HepG2 (cell line): ENCODE measurements around the gene CCDC57. TPM values are rescaled to one million over a fixed set of nuclear protein-coding genes. Genes with fewer than 3 reads are reported as not detected.

ENCODE experiments used
- ATF7 ChIP-seq, 2 experiments: fragments of 450-650 bp in 1 of 2; sonication (generic) in 1 of 2; formaldehyde crosslinking in 1 of 2; IDR thresholded peaks; 2 replicates each; pipeline versions ENCODE4 v1.4.0 to v1.6.1; 2016 to 2020; ENCODE audit warnings: antibody characterized with exemption in 1 of 2, mild to moderate bottlenecking in 1 of 2, missing genetic modification reagents in 1 of 2
- DR1 ChIP-seq: sonication (generic); formaldehyde crosslinking; IDR thresholded peaks from 2 replicates; pipeline ENCODE4 v1.8.0; 2021; ENCODE audit warnings: mild to moderate bottlenecking, missing genetic modification reagents, inconsistent platforms
- FOXK2 ChIP-seq: fragments of 450-650 bp; IDR thresholded peaks from 2 replicates; pipeline ENCODE4 v1.6.1; 2016
- GTF2F1 ChIP-seq: fragments of 150-350 bp; IDR thresholded peaks from 2 replicates; pipeline ENCODE4 v1.6.1; 2014; ENCODE audit warnings: low read length
- MIER2 ChIP-seq: IDR thresholded peaks from 2 replicates; pipeline ENCODE4 v1.6.1; 2016; ENCODE audit warnings: missing biosample characterization, missing genetic modification reagents
- MIER3 ChIP-seq: IDR thresholded peaks from 2 replicates; pipeline ENCODE4 v1.6.1; 2016; ENCODE audit warnings: missing compliant biosample characterization, borderline replicate concordance
- PAXIP1 ChIP-seq: sonication (generic); formaldehyde crosslinking; conservative IDR thresholded peaks from 2 replicates; pipeline ENCODE4 v1.4.0; 2020; ENCODE audit warnings: mild to moderate bottlenecking, missing genetic modification reagents, moderate library complexity
- PCBP1 ChIP-seq: fragments of 200-400 bp; formaldehyde crosslinking; IDR thresholded peaks from 2 replicates; pipeline ENCODE4 v1.6.1; 2017; ENCODE audit warnings: mild to moderate bottlenecking, low read depth, low read length, borderline replicate concordance
- PHF5A ChIP-seq: IDR thresholded peaks from one replicate; pipeline ENCODE4 v1.6.1; 2018; ENCODE audit warnings: low read depth, missing genetic modification reagents; ENCODE audit not compliant: unreplicated experiment
- POLR2G ChIP-seq: fragments of 200-400 bp; formaldehyde crosslinking; IDR thresholded peaks from 2 replicates; pipeline ENCODE4 v1.6.1; 2018; ENCODE audit warnings: mild to moderate bottlenecking, low read depth, low read length, moderate library complexity
- RCOR2 ChIP-seq: IDR thresholded peaks from 2 replicates; pipeline ENCODE4 v1.6.1; 2016; ENCODE audit warnings: missing biosample characterization, missing genetic modification reagents
- SNAPC2 ChIP-seq: sonication (generic); formaldehyde crosslinking; IDR thresholded peaks from 2 replicates; pipeline ENCODE4 v1.8.1; 2022; ENCODE audit warnings: mild to moderate bottlenecking, missing genetic modification reagents
- SOX13 ChIP-seq, 3 experiments: fragments of 450-650 bp in 1 of 3; sonication (generic) in 1 of 3; formaldehyde crosslinking in 1 of 3; IDR thresholded peaks in 2 of 3; conservative IDR thresholded peaks in 1 of 3; 2 replicates each; pipeline versions ENCODE4 v1.5.0 to v1.6.1; 2016 to 2020; ENCODE audit warnings: antibody characterized with exemption in 1 of 3, mild to moderate bottlenecking in 1 of 3, missing compliant biosample characterization in 1 of 3, missing genetic modification reagents in 1 of 3, moderate library complexity in 1 of 3
- SRY ChIP-seq: sonication (generic); formaldehyde crosslinking; IDR thresholded peaks from 2 replicates; pipeline ENCODE4 v1.8.0; 2022; ENCODE audit warnings: mild to moderate bottlenecking, missing genetic modification reagents
- STAG1 ChIP-seq: sonication (generic); formaldehyde crosslinking; IDR thresholded peaks from 2 replicates; pipeline ENCODE4 v1.4.0; 2020; ENCODE audit warnings: missing genetic modification reagents
- THAP7 ChIP-seq: sonication (generic); formaldehyde crosslinking; IDR thresholded peaks from 2 replicates; pipeline ENCODE4 v1.8.1; 2023; ENCODE audit warnings: mild to moderate bottlenecking, missing genetic modification reagents
- ZBTB1 ChIP-seq: sonication (generic); formaldehyde crosslinking; IDR thresholded peaks from 2 replicates; pipeline ENCODE4 v1.4.0; 2020; ENCODE audit warnings: missing genetic modification reagents, borderline replicate concordance
- ZBTB49 ChIP-seq: sonication (generic); formaldehyde crosslinking; IDR thresholded peaks from 2 replicates; pipeline ENCODE4 v1.4.0; 2020; ENCODE audit warnings: missing genetic modification reagents, borderline replicate concordance
- ZIK1 ChIP-seq: sonication (generic); formaldehyde crosslinking; IDR thresholded peaks from 2 replicates; pipeline ENCODE4 v1.5.0; 2020; ENCODE audit warnings: mild to moderate bottlenecking, low read depth, missing genetic modification reagents, borderline replicate concordance
- ZNF253 ChIP-seq: sonication (generic); formaldehyde crosslinking; IDR thresholded peaks from 2 replicates; pipeline ENCODE4 v1.8.0; 2022; ENCODE audit warnings: mild to moderate bottlenecking, missing genetic modification reagents, borderline replicate concordance
- ZNF3 ChIP-seq: IDR thresholded peaks from 2 replicates; pipeline ENCODE4 v1.7.0; 2017; ENCODE audit warnings: inconsistent platforms
- ZNF33A ChIP-seq: sonication (generic); formaldehyde crosslinking; IDR thresholded peaks from 2 replicates; pipeline ENCODE4 v1.5.1; 2020; ENCODE audit warnings: missing genetic modification reagents, mild to moderate bottlenecking, moderate library complexity, borderline replicate concordance
- ZNF614 ChIP-seq: IDR thresholded peaks from 2 replicates; pipeline ENCODE4 v1.6.1; 2018; ENCODE audit warnings: missing biosample characterization, missing genetic modification reagents, inconsistent platforms, borderline replicate concordance
- polyA plus RNA-seq, 8 experiments: library from polyadenylated mRNA; depleted of rRNA in 3 of 8; stranded (reverse) in 7 of 8; unstranded in 1 of 8; fragments of >200 nt; fragmentation: Illumina TruSeq in 4 of 8; extraction: Trizol in 4 of 8; gene quantifications; 2 replicates each; pipeline versions ENCODE4 v1.2.1 to v1.2.3, GENCODE V29; 2011 to 2016; ENCODE audit warnings: low read depth in 4 of 8, missing spikeins in 1 of 8, mixed read lengths in 1 of 8; ENCODE audit not compliant: insufficient read depth in 1 of 8
- total RNA-seq, 5 experiments: library from RNA; depleted of rRNA; stranded (reverse); fragments of >200 nt; fragmentation: Illumina TruSeq; extraction: Trizol; gene quantifications; 2 replicates each; pipeline ENCODE4 v1.2.3, GENCODE V29; 2016; ENCODE audit warnings: low read depth in 1 of 5

The CCDC57 gene
- total and polyA plus RNA-seq, 2 of the 13 experiments (the other 11 are each of a cell fraction or from before 2014, with no cell fraction given) = 59.3 to 59.9 TPM

- TF ChIP-seq PAXIP1 (peak; percentile 78), ZBTB49 (peak; percentile 84; the same call in 1 of the 2 replicates), MIER3 (peak; percentile 73; the same call in 1 of the 2 replicates), SRY (CRISPR knock-in tag) (peak; percentile 76; the same call in 1 of the 2 replicates), PHF5A (CRISPR knock-in tag) (no peak), DR1 (CRISPR knock-in tag) (peak; percentile 56), ZNF33A (CRISPR knock-in tag) (no peak), POLR2G (peak; percentile 82), ATF7 (IDR thresholded peaks at IDR 0.05) (no peak), ATF7 (CRISPR knock-in tag; IDR thresholded peaks at IDR 0.05) (peak; percentile 12; the same call in 1 of the 2 replicates), ZNF614 (CRISPR knock-in tag) (peak; percentile 5; the same call in 1 of the 2 replicates), MIER2 (0 out of 2 replicates have a peak, but pooled peaks have one; percentile 21), PCBP1 (peak; percentile 77; the same call in 1 of the 2 replicates), SOX13 (IDR thresholded peaks at IDR 0.05) (peak; percentile 53; the same call in 1 of the 2 replicates), SOX13 (CRISPR knock-in tag; conservative IDR thresholded peaks at IDR 0.05 in 1 of 2, IDR thresholded peaks at IDR 0.05 in 1 of 2) (peak in 1 of 2 experiments; percentile 51; a peak in 2 of 4 replicates), SNAPC2 (0 out of 2 replicates have a peak, but pooled peaks have one; percentile 88), ZNF3 (CRISPR knock-in tag) (0 out of 2 replicates have a peak, but pooled peaks have one; percentile 63), GTF2F1 (no peak), RCOR2 (CRISPR knock-in tag) (no peak), ZIK1 (CRISPR knock-in tag) (no peak; the same call in 1 of the 2 replicates), ZBTB1 (CRISPR knock-in tag) (0 out of 2 replicates have a peak, but pooled peaks have one; percentile 15), THAP7 (CRISPR knock-in tag) (no peak; the same call in 1 of the 2 replicates), STAG1 (CRISPR knock-in tag) (no peak; the same call in 1 of the 2 replicates), ZNF253 (CRISPR knock-in tag) (peak; percentile 95; the same call in 1 of the 2 replicates), FOXK2 (no peak)
Observed at GRCh38 chr17:82217530-82218204, 5.0 kb upstream of the CCDC57 start (continued).
